ENCODE data around the gene NPC1. TPM values are rescaled to one million over a fixed set of nuclear protein-coding genes. Genes with fewer than 3 reads are reported as not detected.

NPC1 gene
- total and polyA plus RNA-seq, 2 donors (not counting 3 experiments of a cell fraction or from before 2014, with no cell fraction given), result 40.6 to 45.2 TPM

DNA sequence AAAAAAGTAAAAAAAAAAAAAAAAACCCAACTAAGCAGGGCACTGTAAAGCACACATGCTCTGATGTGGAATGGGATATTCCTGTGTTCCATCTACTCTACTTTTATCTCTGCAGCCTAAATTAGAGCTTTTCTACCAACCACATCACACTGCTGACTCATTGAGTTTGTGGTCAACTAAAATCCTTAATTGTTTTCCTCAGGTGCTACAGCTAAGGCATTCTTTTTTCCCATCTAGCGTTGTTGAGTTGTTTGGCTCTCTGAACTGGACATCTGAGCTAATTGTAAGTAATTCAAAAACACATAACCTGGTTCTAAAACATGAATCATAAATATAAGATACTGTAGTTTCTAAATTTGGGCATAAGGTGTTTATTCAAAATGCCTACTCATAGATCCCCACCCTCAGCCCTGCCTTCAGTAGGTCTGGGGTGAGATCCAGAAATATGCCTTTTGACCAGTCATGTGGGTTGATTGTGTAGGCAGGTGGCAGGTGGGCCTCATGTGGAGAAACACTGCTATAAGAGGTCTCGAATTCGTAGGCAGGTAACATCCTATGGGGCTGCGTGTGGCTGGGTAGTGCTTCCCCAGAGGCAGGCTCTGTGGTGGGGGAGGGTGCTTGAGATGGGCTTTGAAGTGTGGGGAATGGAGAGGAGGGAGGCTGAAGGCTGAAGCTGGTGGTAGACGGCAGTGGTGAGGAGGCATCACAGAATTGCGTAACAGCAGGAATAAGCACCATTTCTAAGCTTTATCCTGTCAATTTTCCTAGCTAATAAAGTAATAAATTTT lies 49.2 kb upstream of the NPC1 start:
- BruUV-seq (replicated peaks), result no TSS peak
- Histone ChIP-seq H3K4me3 (replicated peaks in 1 of 3; ENCODE audit: insufficient read depth in 1 of 3, low read depth in 1 of 3, low read length in 3 of 3) (no peak overlapping the region), H3K27me3 (ENCODE audit: control insufficient read depth in 2 of 2, insufficient read depth in 2 of 2, low read length in 2 of 2) (peaks cover 0 to 4% of the 10 kb centered on the region in 2 experiments), H2AFZ (ENCODE audit: low read depth, low read length) (no peak overlapping the region), H3K27ac (ENCODE audit: insufficient read depth, low read depth, low read length) (no peak overlapping the region), H3K4me1 (ENCODE audit: control insufficient read depth, extremely low read depth, insufficient read depth, low read length) (no peaks in the 10 kb centered on the region), H3K36me3 (ENCODE audit: control insufficient read depth in 2 of 2, extremely low read depth in 1 of 2, insufficient read depth in 2 of 2, low read length in 2 of 2) (no peaks in the 10 kb centered on the region), H3K4me2 (ENCODE audit: insufficient read depth, low read length) (no peak overlapping the region), H4K20me1 (replicated peaks; ENCODE audit: control insufficient read depth, extremely low read depth, insufficient read depth, low read length) (no peaks in the 10 kb centered on the region), H3K9me3 (replicated peaks; ENCODE audit: control insufficient read depth, insufficient read depth, low read length) (no peaks in the 10 kb centered on the region), H3K79me2 (ENCODE audit: control insufficient read depth, insufficient read depth, low read length) (no peaks in the 10 kb centered on the region), H3K9me1 (replicated peaks; ENCODE audit: control insufficient read depth, extremely low read depth, insufficient read depth, low read length) (no peaks in the 10 kb centered on the region), H3K9ac (replicated peaks; ENCODE audit: extremely low read depth, insufficient read depth, low read length) (no peak overlapping the region)
- FAIRE-seq (no peak), DNase-seq (ENCODE audit: low read depth, low spot score) (no peak)
- intact Hi-C loops (cut with micrococcal nuclease) (no loop called here), dilution Hi-C loops (cut with MboI; ENCODE audit: extremely low pct_ligation_motif_present, low sequenced_read_pairs) (no loop called here)
- ChIA-PET POLR2A (no interaction called here), CTCF (interaction anchor here (1.2 to 1.6 kb wide), 3 partner anchors 14 to 67 kb away, joined by 3 to 6 read pairs (median 5); no protein-coding TSS in a partner anchor)
- TF ChIP-seq GATA2 (IDR thresholded peaks at IDR 0.05; ENCODE audit: insufficient read depth, insufficient read length, low read depth, low read length) (no peak), JUN (IDR thresholded peaks at IDR 0.05; ENCODE audit: borderline replicate concordance, insufficient read depth, insufficient read length, low read depth) (no peak), FOS (IDR thresholded peaks at IDR 0.05; ENCODE audit: borderline replicate concordance, insufficient read depth, low read length) (no peak), POLR2AphosphoS5 (IDR thresholded peaks at IDR 0.05; ENCODE audit: insufficient read depth, low read depth, low read length) (no peak), MAX (IDR thresholded peaks at IDR 0.05; ENCODE audit: insufficient read depth, insufficient read length) (no peak), MYC (IDR thresholded peaks at IDR 0.05; ENCODE audit: low read depth, low read length) (no peak)

DNA sequence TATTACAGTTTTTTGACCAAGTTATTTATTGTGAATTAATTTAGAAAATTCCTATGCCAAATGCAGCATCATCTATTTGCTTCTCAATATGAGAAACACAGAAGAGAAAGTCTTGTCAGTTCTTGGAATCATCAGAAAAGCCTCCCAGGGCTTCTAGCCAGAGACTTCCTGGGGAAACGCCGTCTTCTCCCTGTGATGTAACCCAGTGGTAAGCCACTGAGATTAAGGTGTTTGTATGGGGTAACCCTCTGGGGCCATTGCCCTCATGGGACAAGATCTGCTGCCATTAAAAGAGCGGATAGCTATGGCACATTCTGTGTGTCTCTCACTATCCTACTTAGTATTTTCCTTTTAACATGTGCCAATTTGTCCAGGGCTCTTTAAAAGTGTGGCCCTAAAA lies 48.4 kb upstream of the NPC1 start:
- no peaks in the 10 kb centered on the region for H3K79me2 ChIP-seq (ENCODE audit: control insufficient read depth, insufficient read depth, low read length)
- dilution Hi-C loops (cut with MboI; ENCODE audit: extremely low pct_ligation_motif_present, low sequenced_read_pairs), result no loop called here
- DNase-seq (ENCODE audit: low read depth, low spot score) (no peak), FAIRE-seq (no peak)
- H3K27ac ChIP-seq (ENCODE audit: insufficient read depth, low read depth, low read length), result no peak overlapping the region
- ChIA-PET POLR2A (no interaction called here), CTCF (interaction anchor here (1.2 to 1.6 kb wide), 3 partner anchors 13 to 68 kb away, joined by 3 to 6 read pairs (median 5); no protein-coding TSS in a partner anchor)
- H4K20me1 ChIP-seq (replicated peaks; ENCODE audit: control insufficient read depth, extremely low read depth, insufficient read depth, low read length), result no peaks in the 10 kb centered on the region
- H3K4me2 ChIP-seq (ENCODE audit: insufficient read depth, low read length), result no peak overlapping the region
- intact Hi-C loops (cut with micrococcal nuclease), result no loop called here
- no peaks in the 10 kb centered on the region for H3K4me1 ChIP-seq (ENCODE audit: control insufficient read depth, extremely low read depth, insufficient read depth, low read length)
- BruUV-seq (replicated peaks), result no TSS peak
- H3K36me3 ChIP-seq (ENCODE audit: control insufficient read depth in 2 of 2, extremely low read depth in 1 of 2, insufficient read depth in 2 of 2, low read length in 2 of 2), result no peaks in the 10 kb centered on the region
- TF ChIP-seq POLR2AphosphoS5 (IDR thresholded peaks at IDR 0.05; ENCODE audit: insufficient read depth, low read depth, low read length) (no peak), GATA2 (IDR thresholded peaks at IDR 0.05; ENCODE audit: insufficient read depth, insufficient read length, low read depth, low read length) (no peak), FOS (IDR thresholded peaks at IDR 0.05; ENCODE audit: borderline replicate concordance, insufficient read depth, low read length) (no peak), EZH2 (IDR thresholded peaks at IDR 0.05; ENCODE audit: borderline replicate concordance, low read depth, low read length, severe bottlenecking) (no peak), CTCF (IDR thresholded peaks at IDR 0.05; ENCODE audit: extremely low read depth in 1 of 2, insufficient read depth in 1 of 2, low read depth in 1 of 2, low read length in 2 of 2) (no peak), JUN (IDR thresholded peaks at IDR 0.05; ENCODE audit: borderline replicate concordance, insufficient read depth, insufficient read length, low read depth) (no peak), MAX (IDR thresholded peaks at IDR 0.05; ENCODE audit: insufficient read depth, insufficient read length) (no peak), MYC (IDR thresholded peaks at IDR 0.05; ENCODE audit: low read depth, low read length) (no peak), POLR2A (IDR thresholded peaks at IDR 0.05; ENCODE audit: low read depth, low read length) (no peak)
- H3K9me3 ChIP-seq (replicated peaks; ENCODE audit: control insufficient read depth, insufficient read depth, low read length), result no peaks in the 10 kb centered on the region
- H3K4me3 ChIP-seq (replicated peaks in 1 of 3; ENCODE audit: insufficient read depth in 1 of 3, low read depth in 1 of 3, low read length in 3 of 3), result no peak overlapping the region
- H3K9me1 ChIP-seq (replicated peaks; ENCODE audit: control insufficient read depth, extremely low read depth, insufficient read depth, low read length), result no peaks in the 10 kb centered on the region
- H3K9ac ChIP-seq (replicated peaks; ENCODE audit: extremely low read depth, insufficient read depth, low read length), result no peak overlapping the region
- H3K27me3 ChIP-seq (ENCODE audit: control insufficient read depth in 2 of 2, insufficient read depth in 2 of 2, low read length in 2 of 2), result peaks cover 0 to 4% of the 10 kb centered on the region in 2 experiments
- H2AFZ ChIP-seq (ENCODE audit: low read depth, low read length), result no peak overlapping the region

Data from endothelial cell of umbilical vein (primary cell).